H1 (cell line): ENCODE measurements around the gene CCSER2. TPM values are rescaled to one million over a fixed set of nuclear protein-coding genes. Genes with fewer than 3 reads are reported as not detected.

Source experiments
- EP300 ChIP-seq, 2 experiments: IDR thresholded peaks; 1 replicate in 1 of 2; 2 replicates in 1 of 2; pipeline ENCODE4 v1.6.1; 2011 to 2012; ENCODE audit warnings: low read depth in 2 of 2, low read length in 2 of 2, mild to moderate bottlenecking in 2 of 2, borderline replicate concordance in 1 of 2, inconsistent platforms in 1 of 2, moderate library complexity in 1 of 2
- NANOG ChIP-seq: IDR thresholded peaks from 2 replicates; pipeline ENCODE4 v1.6.1; 2011; ENCODE audit warnings: low read length, low read depth, mild to moderate bottlenecking, inconsistent platforms; ENCODE audit not compliant: insufficient read depth, poor library complexity, severe bottlenecking
- SP2 ChIP-seq: IDR thresholded peaks from 2 replicates; pipeline ENCODE4 v1.6.1; 2012; ENCODE audit warnings: mild to moderate bottlenecking, low read length, inconsistent platforms
- polyA plus RNA-seq, 7 experiments: library from polyadenylated mRNA; depleted of rRNA in 3 of 7; stranded (reverse) in 5 of 7; unstranded in 2 of 7; fragments of >200 nt in 5 of 7; fragments of 200-250 nt in 2 of 7; gene quantifications; 1 replicate in 5 of 7; 2 replicates in 1 of 7; 4 replicates in 1 of 7; pipeline versions ENCODE4 v1.2.1 to v1.2.3, GENCODE V29; 2011 to 2013; ENCODE audit warnings: missing spikeins in 2 of 7, mixed read lengths in 2 of 7
- total RNA-seq: library from RNA; stranded (reverse); fragmentation: NEBNext Ultra II Directional; extraction: Animal tissue kit (Norgen Biotek cat#: 25700); gene quantifications from 2 replicates; pipeline ENCODE4 v1.2.1, GENCODE V29; 2021
- TF ChIP-seq, protein P1 (sequence below): fragments of 300-600 bp; sonication (generic); IDR thresholded peaks from 2 replicates; pipeline ENCODE4 v1.7.1; 2012; ENCODE audit warnings: low read length, moderate library complexity, mild to moderate bottlenecking, inconsistent platforms; ENCODE audit not compliant: insufficient replicate concordance

CCSER2 gene
- total and polyA plus RNA-seq, 2 of the 8 experiments (the other 6 are each of a cell fraction or from before 2014, with no cell fraction given) = 6.9 to 30.5 TPM

DNA sequence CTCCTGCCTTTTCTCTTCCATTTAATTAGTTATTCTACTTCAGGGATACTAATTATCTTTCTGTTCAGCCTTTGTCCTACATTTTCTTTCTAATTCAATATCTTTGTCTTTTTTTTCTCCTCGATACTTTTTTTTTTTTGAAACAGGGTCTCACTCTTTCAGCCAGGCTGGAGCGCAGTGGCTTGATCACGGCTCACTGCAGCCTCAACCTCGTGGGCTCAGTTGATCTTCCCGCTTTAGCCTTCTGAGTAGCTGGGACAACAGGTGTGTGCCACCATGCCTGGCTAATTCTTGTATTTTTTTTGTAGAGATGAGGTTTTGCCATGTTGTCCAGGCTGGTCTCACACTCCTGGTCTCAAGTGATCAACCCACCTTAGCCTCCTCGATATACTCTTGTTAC lies 38.9 kb downstream of the CCSER2 start (continued):
- TF ChIP-seq NANOG = no peak
- TF ChIP-seq EP300 (IDR thresholded peaks at IDR 0.05; ENCODE audit: borderline replicate concordance in 1 of 2, low read depth in 2 of 2, low read length in 2 of 2) = no peak
- no peak for TF ChIP-seq SP2
- TF ChIP-seq, protein P1, sequence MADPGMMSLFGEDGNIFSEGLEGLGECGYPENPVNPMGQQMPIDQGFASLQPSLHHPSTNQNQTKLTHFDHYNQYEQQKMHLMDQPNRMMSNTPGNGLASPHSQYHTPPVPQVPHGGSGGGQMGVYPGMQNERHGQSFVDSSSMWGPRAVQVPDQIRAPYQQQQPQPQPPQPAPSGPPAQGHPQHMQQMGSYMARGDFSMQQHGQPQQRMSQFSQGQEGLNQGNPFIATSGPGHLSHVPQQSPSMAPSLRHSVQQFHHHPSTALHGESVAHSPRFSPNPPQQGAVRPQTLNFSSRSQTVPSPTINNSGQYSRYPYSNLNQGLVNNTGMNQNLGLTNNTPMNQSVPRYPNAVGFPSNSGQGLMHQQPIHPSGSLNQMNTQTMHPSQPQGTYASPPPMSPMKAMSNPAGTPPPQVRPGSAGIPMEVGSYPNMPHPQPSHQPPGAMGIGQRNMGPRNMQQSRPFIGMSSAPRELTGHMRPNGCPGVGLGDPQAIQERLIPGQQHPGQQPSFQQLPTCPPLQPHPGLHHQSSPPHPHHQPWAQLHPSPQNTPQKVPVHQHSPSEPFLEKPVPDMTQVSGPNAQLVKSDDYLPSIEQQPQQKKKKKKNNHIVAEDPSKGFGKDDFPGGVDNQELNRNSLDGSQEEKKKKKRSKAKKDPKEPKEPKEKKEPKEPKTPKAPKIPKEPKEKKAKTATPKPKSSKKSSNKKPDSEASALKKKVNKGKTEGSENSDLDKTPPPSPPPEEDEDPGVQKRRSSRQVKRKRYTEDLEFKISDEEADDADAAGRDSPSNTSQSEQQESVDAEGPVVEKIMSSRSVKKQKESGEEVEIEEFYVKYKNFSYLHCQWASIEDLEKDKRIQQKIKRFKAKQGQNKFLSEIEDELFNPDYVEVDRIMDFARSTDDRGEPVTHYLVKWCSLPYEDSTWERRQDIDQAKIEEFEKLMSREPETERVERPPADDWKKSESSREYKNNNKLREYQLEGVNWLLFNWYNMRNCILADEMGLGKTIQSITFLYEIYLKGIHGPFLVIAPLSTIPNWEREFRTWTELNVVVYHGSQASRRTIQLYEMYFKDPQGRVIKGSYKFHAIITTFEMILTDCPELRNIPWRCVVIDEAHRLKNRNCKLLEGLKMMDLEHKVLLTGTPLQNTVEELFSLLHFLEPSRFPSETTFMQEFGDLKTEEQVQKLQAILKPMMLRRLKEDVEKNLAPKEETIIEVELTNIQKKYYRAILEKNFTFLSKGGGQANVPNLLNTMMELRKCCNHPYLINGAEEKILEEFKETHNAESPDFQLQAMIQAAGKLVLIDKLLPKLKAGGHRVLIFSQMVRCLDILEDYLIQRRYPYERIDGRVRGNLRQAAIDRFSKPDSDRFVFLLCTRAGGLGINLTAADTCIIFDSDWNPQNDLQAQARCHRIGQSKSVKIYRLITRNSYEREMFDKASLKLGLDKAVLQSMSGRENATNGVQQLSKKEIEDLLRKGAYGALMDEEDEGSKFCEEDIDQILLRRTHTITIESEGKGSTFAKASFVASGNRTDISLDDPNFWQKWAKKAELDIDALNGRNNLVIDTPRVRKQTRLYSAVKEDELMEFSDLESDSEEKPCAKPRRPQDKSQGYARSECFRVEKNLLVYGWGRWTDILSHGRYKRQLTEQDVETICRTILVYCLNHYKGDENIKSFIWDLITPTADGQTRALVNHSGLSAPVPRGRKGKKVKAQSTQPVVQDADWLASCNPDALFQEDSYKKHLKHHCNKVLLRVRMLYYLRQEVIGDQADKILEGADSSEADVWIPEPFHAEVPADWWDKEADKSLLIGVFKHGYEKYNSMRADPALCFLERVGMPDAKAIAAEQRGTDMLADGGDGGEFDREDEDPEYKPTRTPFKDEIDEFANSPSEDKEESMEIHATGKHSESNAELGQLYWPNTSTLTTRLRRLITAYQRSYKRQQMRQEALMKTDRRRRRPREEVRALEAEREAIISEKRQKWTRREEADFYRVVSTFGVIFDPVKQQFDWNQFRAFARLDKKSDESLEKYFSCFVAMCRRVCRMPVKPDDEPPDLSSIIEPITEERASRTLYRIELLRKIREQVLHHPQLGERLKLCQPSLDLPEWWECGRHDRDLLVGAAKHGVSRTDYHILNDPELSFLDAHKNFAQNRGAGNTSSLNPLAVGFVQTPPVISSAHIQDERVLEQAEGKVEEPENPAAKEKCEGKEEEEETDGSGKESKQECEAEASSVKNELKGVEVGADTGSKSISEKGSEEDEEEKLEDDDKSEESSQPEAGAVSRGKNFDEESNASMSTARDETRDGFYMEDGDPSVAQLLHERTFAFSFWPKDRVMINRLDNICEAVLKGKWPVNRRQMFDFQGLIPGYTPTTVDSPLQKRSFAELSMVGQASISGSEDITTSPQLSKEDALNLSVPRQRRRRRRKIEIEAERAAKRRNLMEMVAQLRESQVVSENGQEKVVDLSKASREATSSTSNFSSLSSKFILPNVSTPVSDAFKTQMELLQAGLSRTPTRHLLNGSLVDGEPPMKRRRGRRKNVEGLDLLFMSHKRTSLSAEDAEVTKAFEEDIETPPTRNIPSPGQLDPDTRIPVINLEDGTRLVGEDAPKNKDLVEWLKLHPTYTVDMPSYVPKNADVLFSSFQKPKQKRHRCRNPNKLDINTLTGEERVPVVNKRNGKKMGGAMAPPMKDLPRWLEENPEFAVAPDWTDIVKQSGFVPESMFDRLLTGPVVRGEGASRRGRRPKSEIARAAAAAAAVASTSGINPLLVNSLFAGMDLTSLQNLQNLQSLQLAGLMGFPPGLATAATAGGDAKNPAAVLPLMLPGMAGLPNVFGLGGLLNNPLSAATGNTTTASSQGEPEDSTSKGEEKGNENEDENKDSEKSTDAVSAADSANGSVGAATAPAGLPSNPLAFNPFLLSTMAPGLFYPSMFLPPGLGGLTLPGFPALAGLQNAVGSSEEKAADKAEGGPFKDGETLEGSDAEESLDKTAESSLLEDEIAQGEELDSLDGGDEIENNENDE = no peak
